Heart left ventricle (tissue), 13 donors: ENCODE results near the gene FOXJ1.

ENCODE experiments used
- POLR2A ChIP-seq, 2 donors: fragments of 450-650 bp; IDR thresholded peaks; one replicate each; pipeline ENCODE4 v1.6.1; 2017; ENCODE audit warnings: antibody characterized with exemption in 2 of 2, mild to moderate bottlenecking in 2 of 2, moderate library complexity in 2 of 2
- TF ChIP-seq, protein P1 (sequence below), 12 donors: fragments of 200-600 bp; sonication (generic) in 4 of 12; IDR thresholded peaks; one replicate each; pipeline versions ENCODE4 v1.5.0 to v1.8.0; 2018 to 2022; ENCODE audit warnings: antibody characterized with exemption in 12 of 12, mild to moderate bottlenecking in 5 of 12
- donor health status: ischemic (EF 13 %, LVEDD 7.1; RV severe dilation, severe dysfunction).
- donor health status: DM: no; HTN: yes; CAD: no.
- donor health status: DM: no; HTN: no; CAD: no.
- donor health status: ischemic (EF 25% LVEDD 6.9; RV normal size, moderate dysfunction).
- donor health status: ischemic (EF 25% LVEDD 5.7; RV mildly dilated, moderate dysfunction).
- donor health status: ischemic (EF 35%, LVEDD 5.7; RV mildly dilated, moderate dysfunction).
- donor health status: nonischemic (EF 11% LVEDD 7.7; RV severe dilation, severe dysfunction).
- donor health status: DM: yes; HTN: yes; CAD: no.
- donor health status: PGD.
- donor health status: ischemic (EF 29% LVEDD 5.4; RV normal size, mild dysfunction).
- donor health status: nonischemic (EF 23%, LVEDD 6.1; RV moderate dilation, normal function).

DNA sequence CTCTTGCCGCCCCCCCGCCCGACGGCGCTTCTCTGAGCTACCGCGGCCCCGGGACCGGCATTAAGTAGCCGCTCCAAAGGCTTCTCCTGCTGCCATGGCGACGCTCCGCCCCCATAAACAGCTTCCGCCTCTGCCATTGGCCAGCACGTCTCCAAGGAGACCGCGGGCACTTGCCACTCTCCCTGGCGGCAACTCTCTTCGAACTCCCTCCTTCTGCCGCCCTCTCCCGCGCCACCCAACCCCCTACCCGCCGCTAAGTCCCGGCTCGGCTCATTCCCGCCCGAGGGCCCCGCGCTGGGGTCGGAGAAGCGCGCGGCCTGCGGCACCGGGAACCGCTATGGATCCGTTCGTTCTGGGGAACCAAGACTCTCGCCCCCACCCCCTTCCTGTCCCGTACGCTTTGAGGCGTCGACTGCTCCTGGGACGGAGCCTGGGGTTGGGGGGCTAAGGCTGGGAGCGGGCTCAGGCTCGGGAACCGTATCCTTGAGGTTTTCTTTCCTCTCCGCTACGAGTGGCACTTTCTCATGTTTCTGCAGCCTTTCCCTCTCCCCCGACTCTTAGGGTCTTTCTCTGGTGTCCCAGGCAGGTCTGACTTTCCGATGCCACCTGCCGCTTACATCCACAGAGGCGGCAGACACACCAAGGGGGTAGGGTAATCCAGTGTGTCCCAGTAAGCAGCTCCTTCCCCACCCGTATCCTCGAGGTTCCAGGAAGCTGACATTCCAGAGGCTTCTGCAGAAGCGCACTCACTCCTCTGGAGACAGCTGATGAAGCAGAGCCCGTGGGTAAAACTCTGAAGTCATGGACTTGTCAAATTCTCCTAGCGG, at the start of gene FOXJ1:
- TF ChIP-seq, protein P1, sequence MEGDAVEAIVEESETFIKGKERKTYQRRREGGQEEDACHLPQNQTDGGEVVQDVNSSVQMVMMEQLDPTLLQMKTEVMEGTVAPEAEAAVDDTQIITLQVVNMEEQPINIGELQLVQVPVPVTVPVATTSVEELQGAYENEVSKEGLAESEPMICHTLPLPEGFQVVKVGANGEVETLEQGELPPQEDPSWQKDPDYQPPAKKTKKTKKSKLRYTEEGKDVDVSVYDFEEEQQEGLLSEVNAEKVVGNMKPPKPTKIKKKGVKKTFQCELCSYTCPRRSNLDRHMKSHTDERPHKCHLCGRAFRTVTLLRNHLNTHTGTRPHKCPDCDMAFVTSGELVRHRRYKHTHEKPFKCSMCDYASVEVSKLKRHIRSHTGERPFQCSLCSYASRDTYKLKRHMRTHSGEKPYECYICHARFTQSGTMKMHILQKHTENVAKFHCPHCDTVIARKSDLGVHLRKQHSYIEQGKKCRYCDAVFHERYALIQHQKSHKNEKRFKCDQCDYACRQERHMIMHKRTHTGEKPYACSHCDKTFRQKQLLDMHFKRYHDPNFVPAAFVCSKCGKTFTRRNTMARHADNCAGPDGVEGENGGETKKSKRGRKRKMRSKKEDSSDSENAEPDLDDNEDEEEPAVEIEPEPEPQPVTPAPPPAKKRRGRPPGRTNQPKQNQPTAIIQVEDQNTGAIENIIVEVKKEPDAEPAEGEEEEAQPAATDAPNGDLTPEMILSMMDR (IDR thresholded peaks at IDR 0.05): no peak
- no peak for TF ChIP-seq POLR2A (IDR thresholded peaks at IDR 0.05)
